K562 (cell line): ENCODE data around the gene SND1. TPM values are rescaled to one million over a fixed set of nuclear protein-coding genes. Genes with fewer than 3 reads are reported as not detected.

Experiments used
- DPF2 ChIP-seq: fragments of 450-650 bp; IDR thresholded peaks from 2 replicates; pipeline ENCODE4 v1.6.1; 2016
- EGR1 ChIP-seq: fragments of 450-650 bp; conservative IDR thresholded peaks from 2 replicates; pipeline ENCODE4 v1.6.1; 2017; ENCODE audit warnings: mild to moderate bottlenecking
- ETS2 ChIP-seq: IDR thresholded peaks from 2 replicates; pipeline ENCODE4 v1.6.1; 2016; ENCODE audit warnings: borderline replicate concordance, missing genetic modification characterization, mild to moderate bottlenecking, moderate library complexity, missing compliant biosample characterization; ENCODE audit not compliant: poor library complexity, severe bottlenecking
- HDAC2 ChIP-seq: fragments of 450-650 bp; IDR thresholded peaks from 2 replicates; pipeline ENCODE4 v1.6.1; 2016; ENCODE audit warnings: mild to moderate bottlenecking
- KAT7 ChIP-seq: sonication (generic); formaldehyde crosslinking; IDR thresholded peaks from 2 replicates; pipeline ENCODE4 v1.8.0; 2022; ENCODE audit warnings: missing genetic modification reagents, mild to moderate bottlenecking, borderline replicate concordance
- MAX ChIP-seq: sonication (generic); formaldehyde crosslinking; IDR thresholded peaks from 2 replicates; pipeline ENCODE4 v1.9.0; 2022; ENCODE audit warnings: mild to moderate bottlenecking, missing genetic modification reagents
- MECOM ChIP-seq: fragments of 250-450 bp; sonication (Bioruptor Pico); IDR thresholded peaks from 2 replicates; pipeline ENCODE4 v1.8.0; 2022; ENCODE audit warnings: inconsistent platforms
- MTA1 ChIP-seq: fragments of 450-650 bp; IDR thresholded peaks from 2 replicates; pipeline ENCODE4 v1.6.1; 2017; ENCODE audit warnings: borderline replicate concordance
- NBN ChIP-seq: fragments of 450-650 bp; IDR thresholded peaks from 2 replicates; pipeline ENCODE4 v1.6.1; 2016; ENCODE audit warnings: low read depth, mild to moderate bottlenecking
- NCOR1 ChIP-seq: fragments of 450-650 bp; IDR thresholded peaks from 2 replicates; pipeline ENCODE4 v1.6.1; 2016; ENCODE audit warnings: mild to moderate bottlenecking, moderate library complexity
- POLR2AphosphoS5 ChIP-seq: IDR thresholded peaks from 2 replicates; pipeline ENCODE4 v1.6.1; 2011; ENCODE audit warnings: mild to moderate bottlenecking, low read depth, low read length, moderate library complexity; ENCODE audit not compliant: control insufficient read depth, insufficient read depth
- PRMT5 ChIP-seq: sonication (generic); formaldehyde crosslinking; IDR thresholded peaks from 2 replicates; pipeline ENCODE4 v1.5.0; 2020; ENCODE audit warnings: missing genetic modification reagents
- RCOR1 ChIP-seq, 2 experiments: IDR thresholded peaks; 2 replicates each; pipeline ENCODE4 v1.6.1; 2012; ENCODE audit warnings: low read depth in 2 of 2, low read length in 2 of 2, borderline replicate concordance in 1 of 2, improper control_type of control experiment in 1 of 2
- SMARCA4 ChIP-seq: fragments of 450-650 bp; IDR thresholded peaks from 2 replicates; pipeline ENCODE4 v1.6.1; 2016
- TCF7 ChIP-seq: sonication (generic); IDR thresholded peaks from 2 replicates; pipeline ENCODE4 v1.6.1; 2016; ENCODE audit warnings: antibody characterized with exemption, borderline replicate concordance
- ZFP1 ChIP-seq: fragments of 450-650 bp; formaldehyde crosslinking; IDR thresholded peaks from 2 replicates; pipeline ENCODE4 v1.4.0; 2020; ENCODE audit warnings: mild to moderate bottlenecking, mixed read lengths
- ZNF23 ChIP-seq: fragments of 250-450 bp; sonication (Bioruptor Pico); IDR thresholded peaks from 2 replicates; pipeline ENCODE4 v1.4.0; 2020; ENCODE audit warnings: mild to moderate bottlenecking
- ZNF830 ChIP-seq: fragments of 250-450 bp; sonication (Bioruptor Pico); IDR thresholded peaks from 2 replicates; pipeline ENCODE4 v1.5.0; 2021; ENCODE audit warnings: mild to moderate bottlenecking
- polyA plus RNA-seq, 8 experiments: library from polyadenylated mRNA; depleted of rRNA in 4 of 8; stranded (reverse) in 5 of 8; unstranded in 3 of 8; fragments of >200 nt; fragmentation: Nextera tagmentation in 2 of 8; fragmentation: Illumina TruSeq in 1 of 8; extraction: Ambion mirVana in 2 of 8; extraction: Trizol in 1 of 8; gene quantifications; 2 replicates each; pipeline versions ENCODE4 v1.2.1 to v1.2.3, GENCODE V29; 2011 to 2014; ENCODE audit warnings: inconsistent platforms in 1 of 8, missing spikeins in 1 of 8
- total RNA-seq, 7 experiments: library from RNA; depleted of rRNA in 6 of 7; stranded (reverse); fragments of >200 nt in 6 of 7; fragmentation: Illumina TruSeq in 2 of 7; extraction: Trizol in 2 of 7; gene quantifications; 2 replicates each; pipeline versions ENCODE4 v1.2.1 to v1.2.3, GENCODE V29; 2011 to 2021; ENCODE audit warnings: low replicate concordance in 1 of 7
- TF ChIP-seq, protein P1 (sequence below): sonication (generic); formaldehyde crosslinking; IDR thresholded peaks from 2 replicates; pipeline ENCODE4 v1.8.0; 2023; ENCODE audit warnings: mild to moderate bottlenecking, missing genetic modification reagents

The SND1 gene
- total and polyA plus RNA-seq, 9 of the 15 experiments (the other 6 are each of a cell fraction or from before 2014, with no cell fraction given): 46.5 to 307 (median 191) TPM

DNA sequence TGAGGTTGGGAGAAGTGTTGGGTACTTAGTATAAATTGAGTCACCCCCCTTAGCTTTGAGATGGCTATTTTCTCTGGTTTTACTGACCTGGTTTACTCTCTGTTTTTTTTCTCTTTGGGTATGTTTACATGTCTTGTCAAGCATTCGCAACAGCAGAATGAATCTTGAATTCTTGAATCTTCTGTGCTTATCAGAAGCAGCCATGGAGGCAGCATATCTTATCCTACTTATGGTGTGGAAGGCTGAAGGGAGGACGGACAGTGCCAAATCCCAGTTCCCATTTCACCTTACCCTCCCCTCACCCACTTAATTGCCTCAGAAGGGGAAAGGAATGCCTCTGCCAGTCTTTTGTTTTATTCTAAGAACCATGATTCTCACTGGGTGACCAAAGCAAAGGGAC is 3.7 kb downstream of the SND1 start (continued):
- TF ChIP-seq MTA1: no peak
- TF ChIP-seq MECOM (CRISPR knock-in tag): no peak
- peak; percentile 72; the same call in 1 of the 2 replicates for TF ChIP-seq DPF2
- peak; percentile 67 for TF ChIP-seq NCOR1
- 0 out of 2 replicates have a peak, but pooled peaks have one; percentile 58 for TF ChIP-seq HDAC2
- TF ChIP-seq ETS2 (tag): no peak
- TF ChIP-seq EGR1: no peak
- TF ChIP-seq PRMT5 (CRISPR knock-in tag): no peak
- no peak for TF ChIP-seq NBN
- no peak for TF ChIP-seq ZFP1 (CRISPR knock-in tag)
- no peak for TF ChIP-seq KAT7 (CRISPR knock-in tag)
- TF ChIP-seq SMARCA4: peak; percentile 63
- no peak for TF ChIP-seq ZNF830 (CRISPR knock-in tag)
- TF ChIP-seq TCF7: no peak
- peak; percentile 60; the same call in 1 of the 2 replicates for TF ChIP-seq POLR2AphosphoS5
- TF ChIP-seq MAX (CRISPR knock-in tag): no peak
- TF ChIP-seq RCOR1 (IDR thresholded peaks at IDR 0.05; ENCODE audit: borderline replicate concordance in 1 of 2, low read depth in 2 of 2, low read length in 2 of 2): peak; percentile 63 to 92; a peak in 3 of 4 replicates
- TF ChIP-seq ZNF23 (CRISPR knock-in tag): no peak
- TF ChIP-seq, protein P1, sequence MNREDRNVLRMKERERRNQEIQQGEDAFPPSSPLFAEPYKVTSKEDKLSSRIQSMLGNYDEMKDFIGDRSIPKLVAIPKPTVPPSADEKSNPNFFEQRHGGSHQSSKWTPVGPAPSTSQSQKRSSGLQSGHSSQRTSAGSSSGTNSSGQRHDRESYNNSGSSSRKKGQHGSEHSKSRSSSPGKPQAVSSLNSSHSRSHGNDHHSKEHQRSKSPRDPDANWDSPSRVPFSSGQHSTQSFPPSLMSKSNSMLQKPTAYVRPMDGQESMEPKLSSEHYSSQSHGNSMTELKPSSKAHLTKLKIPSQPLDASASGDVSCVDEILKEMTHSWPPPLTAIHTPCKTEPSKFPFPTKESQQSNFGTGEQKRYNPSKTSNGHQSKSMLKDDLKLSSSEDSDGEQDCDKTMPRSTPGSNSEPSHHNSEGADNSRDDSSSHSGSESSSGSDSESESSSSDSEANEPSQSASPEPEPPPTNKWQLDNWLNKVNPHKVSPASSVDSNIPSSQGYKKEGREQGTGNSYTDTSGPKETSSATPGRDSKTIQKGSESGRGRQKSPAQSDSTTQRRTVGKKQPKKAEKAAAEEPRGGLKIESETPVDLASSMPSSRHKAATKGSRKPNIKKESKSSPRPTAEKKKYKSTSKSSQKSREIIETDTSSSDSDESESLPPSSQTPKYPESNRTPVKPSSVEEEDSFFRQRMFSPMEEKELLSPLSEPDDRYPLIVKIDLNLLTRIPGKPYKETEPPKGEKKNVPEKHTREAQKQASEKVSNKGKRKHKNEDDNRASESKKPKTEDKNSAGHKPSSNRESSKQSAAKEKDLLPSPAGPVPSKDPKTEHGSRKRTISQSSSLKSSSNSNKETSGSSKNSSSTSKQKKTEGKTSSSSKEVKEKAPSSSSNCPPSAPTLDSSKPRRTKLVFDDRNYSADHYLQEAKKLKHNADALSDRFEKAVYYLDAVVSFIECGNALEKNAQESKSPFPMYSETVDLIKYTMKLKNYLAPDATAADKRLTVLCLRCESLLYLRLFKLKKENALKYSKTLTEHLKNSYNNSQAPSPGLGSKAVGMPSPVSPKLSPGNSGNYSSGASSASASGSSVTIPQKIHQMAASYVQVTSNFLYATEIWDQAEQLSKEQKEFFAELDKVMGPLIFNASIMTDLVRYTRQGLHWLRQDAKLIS (CRISPR knock-in tag): no peak
